Measurements from ENCODE around the gene TMC4. TPM values are rescaled to one million over a fixed set of nuclear protein-coding genes. Genes with fewer than 3 reads are reported as not detected.

TMC4 gene
- total RNA-seq, 1 donor from 2014 or later: 0.37 TPM

GRCh38 chr19:54138489-54139256, 34.3 kb downstream of the TMC4 start:
- peaks cover 32% of the 10 kb centered on the region for H3K4me1 Mint-ChIP-seq (ENCODE audit: low read depth)
- H3K4me3 Mint-ChIP-seq (ENCODE audit: low read depth): peak overlapping the region; percentile 95
- peak overlapping the region; percentile 92 for H3K27ac Mint-ChIP-seq
- intact Hi-C loops (cut with micrococcal nuclease): no loop called here
- no peak for DNase-seq (ENCODE audit: low spot score)
- peaks cover 41% of the 10 kb centered on the region for H3K36me3 Mint-ChIP-seq (ENCODE audit: low read depth)
- H3K9me3 Mint-ChIP-seq: no peaks in the 10 kb centered on the region
- no peaks in the 10 kb centered on the region for H3K27me3 Mint-ChIP-seq (ENCODE audit: low read depth)

DNA sequence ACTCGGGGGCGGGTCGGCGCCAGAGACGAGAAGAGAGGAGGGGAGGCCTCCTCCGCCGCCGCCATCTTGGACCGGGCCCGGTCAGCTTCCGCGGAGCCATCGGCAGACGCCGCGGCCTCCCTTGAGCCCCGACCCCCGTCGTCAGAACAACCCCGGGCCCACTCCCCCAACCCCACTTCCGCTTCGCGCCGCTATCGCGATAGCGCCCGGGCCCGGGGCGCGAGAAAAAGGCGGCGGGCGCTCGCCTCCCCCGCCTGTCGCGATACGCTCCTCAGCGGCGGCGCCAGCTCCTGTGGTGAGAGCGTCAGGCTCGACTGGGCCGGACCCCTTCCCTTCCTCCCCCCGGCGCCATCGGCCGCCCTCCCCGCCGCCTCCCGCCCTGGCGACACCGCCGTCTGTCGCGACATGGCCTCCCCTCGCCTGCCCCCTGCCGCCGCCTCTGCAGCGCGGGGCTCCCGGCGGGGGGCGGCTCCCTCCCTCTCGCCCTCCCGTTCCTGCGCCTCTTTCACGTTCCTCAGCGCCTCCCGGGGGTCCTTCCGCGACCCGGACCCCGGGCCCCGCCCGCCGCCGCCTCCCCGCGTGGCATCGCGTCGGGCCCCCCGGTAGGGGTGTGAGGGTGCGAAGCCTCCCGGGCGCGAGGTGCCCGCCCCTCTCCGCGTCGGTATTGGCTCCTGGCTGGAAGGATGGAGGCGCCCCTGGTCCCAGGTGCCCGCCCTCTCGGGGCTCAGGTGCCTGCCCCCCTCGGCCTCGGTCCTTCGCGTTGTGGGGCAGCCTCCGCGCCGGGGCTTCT, 35.1 kb downstream of the TMC4 start, which contains the start of gene CNOT3:
CNOT3 (plus strand) TSS at position 64 of the 790 bp plus-strand sequence. CDS start 5,217 bp downstream, outside the sequence.
- Mint-ChIP-seq H3K27ac (peak within 1 kb of the TSS; percentile 92), H3K9me3 (no peaks in the 10 kb centered on the region), H3K4me3 (ENCODE audit: low read depth) (peak within 1 kb of the TSS; percentile 95), H3K27me3 (ENCODE audit: low read depth) (no peaks in the 10 kb centered on the region), H3K36me3 (ENCODE audit: low read depth) (peaks cover 34% of the 10 kb centered on the region), H3K4me1 (ENCODE audit: low read depth) (peaks cover 32% of the 10 kb centered on the region)
- no peak for DNase-seq (ENCODE audit: low spot score)
- intact Hi-C loops (cut with micrococcal nuclease): loop anchor here (1.0 kb wide), 5 partner anchors 21 to 240 kb away; partner anchors contain the start of genes LENG1, NDUFA3, PRPF31 and TFPT

DNA sequence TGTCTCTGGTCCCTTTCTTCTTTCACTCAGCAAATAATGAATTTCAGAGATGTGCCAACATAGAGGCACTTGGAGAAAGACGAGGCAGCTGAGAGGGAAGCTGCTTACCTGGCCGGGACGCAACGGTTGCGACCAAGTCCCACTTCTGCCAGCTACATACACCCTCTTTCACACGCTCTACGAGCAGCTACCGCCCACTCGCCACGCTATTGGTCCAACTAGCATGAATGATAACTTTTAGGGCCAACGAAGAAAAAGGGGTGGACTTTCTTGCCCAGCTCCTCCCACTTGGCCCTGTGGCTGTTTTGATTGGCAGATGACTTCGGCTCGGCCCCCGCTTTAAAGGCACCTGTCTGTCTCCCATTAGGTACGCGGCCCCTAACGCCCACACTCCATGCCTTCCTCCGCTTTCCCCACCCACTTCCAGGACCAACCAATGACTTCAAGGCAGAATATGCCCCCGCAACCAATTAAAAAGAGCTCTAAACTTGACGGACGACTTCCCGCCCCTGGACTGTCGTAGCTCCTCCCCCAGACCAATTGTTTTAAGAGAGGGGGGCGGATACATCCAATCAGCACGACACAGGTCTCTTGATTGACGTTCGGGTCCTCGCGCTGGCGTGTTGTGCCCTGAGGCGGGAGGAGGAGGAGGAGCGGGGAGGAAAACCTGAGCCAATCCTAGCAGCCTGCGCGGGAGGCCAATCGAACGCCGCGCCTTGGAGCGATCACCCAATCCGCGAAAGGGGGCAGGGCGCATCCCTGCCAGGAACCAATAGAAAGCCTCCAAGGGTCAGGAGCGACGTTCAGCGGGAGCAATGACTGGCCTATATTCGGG, 35.9 kb downstream of the TMC4 start:
- peaks cover 27% of the 10 kb centered on the region for H3K36me3 Mint-ChIP-seq (ENCODE audit: low read depth)
- peak; percentile 100 for DNase-seq (ENCODE audit: low spot score)
- H3K27me3 Mint-ChIP-seq (ENCODE audit: low read depth): no peaks in the 10 kb centered on the region
- peaks cover 31% of the 10 kb centered on the region for H3K4me1 Mint-ChIP-seq (ENCODE audit: low read depth)
- peak overlapping the region; percentile 86 for H3K4me3 Mint-ChIP-seq (ENCODE audit: low read depth)
- intact Hi-C loops (cut with micrococcal nuclease): loop anchor here (1.0 kb wide), 5 partner anchors 22 to 241 kb away; partner anchors contain the start of genes LENG1, NDUFA3, PRPF31 and TFPT
- peak overlapping the region; percentile 74 for H3K27ac Mint-ChIP-seq
- no peaks in the 10 kb centered on the region for H3K9me3 Mint-ChIP-seq

- H3K27ac Mint-ChIP-seq: peak overlapping the region; percentile 74
- H3K4me3 Mint-ChIP-seq (ENCODE audit: low read depth): peak overlapping the region; percentile 86
- H3K4me1 Mint-ChIP-seq (ENCODE audit: low read depth): peaks cover 29% of the 10 kb centered on the region
- intact Hi-C loops (cut with micrococcal nuclease): no loop called here
- H3K27me3 Mint-ChIP-seq (ENCODE audit: low read depth): no peaks in the 10 kb centered on the region
- DNase-seq (ENCODE audit: low spot score): no peak
- H3K36me3 Mint-ChIP-seq (ENCODE audit: low read depth): peaks cover 28% of the 10 kb centered on the region
- H3K9me3 Mint-ChIP-seq: no peaks in the 10 kb centered on the region
Measured at GRCh38 chr19:54136086-54136863, 36.7 kb downstream of the TMC4 start.

DNA sequence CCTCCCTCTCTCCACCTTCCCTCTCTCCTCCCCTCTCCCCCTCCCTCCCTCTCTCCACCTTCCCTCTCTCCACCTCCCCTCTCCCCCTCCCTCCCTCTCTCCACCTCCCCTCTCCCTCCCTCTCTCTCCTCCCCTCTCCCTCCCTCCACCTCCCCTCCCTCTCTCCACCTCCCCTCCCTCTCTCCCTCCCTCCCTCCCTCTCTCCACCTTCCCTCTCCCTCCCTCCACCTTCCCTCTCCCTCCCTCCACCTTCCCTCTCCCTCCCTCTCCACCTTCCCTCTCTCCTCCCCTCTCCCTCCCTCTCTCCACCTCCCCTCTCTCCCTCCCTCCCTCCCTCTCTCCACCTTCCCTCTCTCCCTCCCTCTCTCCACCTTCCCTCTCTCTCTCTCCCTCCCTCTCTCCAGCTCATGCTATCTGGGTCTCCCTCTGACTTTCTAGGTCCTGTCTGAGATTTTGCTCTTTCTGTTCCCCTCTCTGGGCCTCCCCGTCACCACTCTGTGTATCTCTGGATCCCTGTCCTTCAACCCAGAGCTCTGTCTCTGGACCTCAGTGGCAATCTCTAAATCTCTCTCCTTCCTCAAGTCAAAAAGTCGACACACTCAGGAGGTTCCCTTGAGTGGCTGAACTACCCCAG, 38.9 kb downstream of the TMC4 start:
- H3K27ac Mint-ChIP-seq: peak overlapping the region; percentile 11
- peaks cover 22% of the 10 kb centered on the region for H3K36me3 Mint-ChIP-seq (ENCODE audit: low read depth)
- DNase-seq (ENCODE audit: low spot score): no peak
- no peaks in the 10 kb centered on the region for H3K9me3 Mint-ChIP-seq
- no peak overlapping the region for H3K4me3 Mint-ChIP-seq (ENCODE audit: low read depth)
- H3K27me3 Mint-ChIP-seq (ENCODE audit: low read depth): no peaks in the 10 kb centered on the region
- intact Hi-C loops (cut with micrococcal nuclease): no loop called here
- peaks cover 20% of the 10 kb centered on the region for H3K4me1 Mint-ChIP-seq (ENCODE audit: low read depth)

DNA sequence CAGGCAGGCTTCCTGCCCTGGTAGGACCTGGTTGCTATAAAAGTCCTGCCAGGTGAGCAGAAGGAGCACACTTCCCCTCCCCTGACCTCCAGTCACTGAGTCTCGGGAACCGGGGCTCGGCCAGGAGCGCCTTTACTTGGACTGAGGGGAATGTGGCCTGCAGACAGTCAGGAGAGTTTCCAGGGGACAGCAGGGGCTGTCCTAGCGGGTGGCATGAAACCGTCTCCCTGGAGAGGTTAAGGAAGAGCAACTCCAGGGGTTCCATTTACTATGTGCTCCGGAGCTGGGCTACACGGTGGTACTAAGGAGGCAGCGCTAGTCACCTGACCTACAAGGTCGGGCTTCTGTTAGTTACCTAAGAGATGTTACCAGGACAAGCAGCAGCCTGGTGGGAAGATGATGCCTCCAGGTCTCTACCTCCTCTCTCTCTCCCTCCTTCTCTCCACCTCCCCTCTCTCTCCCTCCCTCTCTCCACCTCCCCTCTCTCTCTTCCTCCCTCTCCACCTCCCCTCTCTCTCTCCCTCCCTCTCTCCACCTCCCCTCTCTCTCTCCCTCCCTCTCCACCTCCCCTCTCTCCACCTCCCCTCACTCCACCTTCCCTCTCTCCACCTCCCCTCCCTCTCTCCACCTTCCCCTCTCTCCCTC, 39.5 kb downstream of the TMC4 start:
- intact Hi-C loops (cut with micrococcal nuclease): no loop called here
- Mint-ChIP-seq H3K27me3 (ENCODE audit: low read depth) (no peaks in the 10 kb centered on the region), H3K27ac (no peak overlapping the region), H3K4me3 (ENCODE audit: low read depth) (no peak overlapping the region), H3K36me3 (ENCODE audit: low read depth) (peaks cover 19% of the 10 kb centered on the region), H3K4me1 (ENCODE audit: low read depth) (peaks cover 15% of the 10 kb centered on the region), H3K9me3 (no peaks in the 10 kb centered on the region)
- no peak for DNase-seq (ENCODE audit: low spot score)

DNA sequence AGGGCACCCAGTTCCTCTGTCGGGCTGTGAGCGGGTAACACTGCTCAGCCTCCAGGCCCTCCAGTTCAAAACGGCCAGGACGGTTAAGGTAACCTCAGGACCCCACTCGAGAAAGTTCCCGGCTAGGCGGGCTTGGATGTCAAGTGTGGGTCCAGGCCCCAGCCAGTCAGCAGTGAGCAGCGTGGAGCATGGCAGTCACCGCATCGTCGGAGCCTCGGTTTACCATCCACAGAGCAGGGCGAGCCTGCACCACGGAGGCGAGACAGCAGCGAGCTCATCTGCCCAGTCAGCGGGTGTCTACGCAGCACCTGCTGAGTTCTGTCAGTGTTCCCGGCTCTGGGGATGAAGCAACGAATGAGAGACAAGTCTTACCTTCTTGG, 43.4 kb downstream of the TMC4 start:
- DNase-seq (ENCODE audit: low spot score): no peak
- peaks cover 39% of the 10 kb centered on the region for H3K36me3 Mint-ChIP-seq (ENCODE audit: low read depth)
- no peaks in the 10 kb centered on the region for H3K27me3 Mint-ChIP-seq (ENCODE audit: low read depth)
- H3K4me3 Mint-ChIP-seq (ENCODE audit: low read depth): no peak overlapping the region
- H3K9me3 Mint-ChIP-seq: no peaks in the 10 kb centered on the region
- intact Hi-C loops (cut with micrococcal nuclease): no loop called here
- no peak overlapping the region for H3K27ac Mint-ChIP-seq
- H3K4me1 Mint-ChIP-seq (ENCODE audit: low read depth): peaks cover 5% of the 10 kb centered on the region

- no peak for DNase-seq (ENCODE audit: low spot score)
- Mint-ChIP-seq H3K27me3 (ENCODE audit: low read depth) (no peaks in the 10 kb centered on the region), H3K9me3 (no peaks in the 10 kb centered on the region), H3K4me1 (ENCODE audit: low read depth) (no peaks in the 10 kb centered on the region), H3K36me3 (ENCODE audit: low read depth) (peaks cover 40% of the 10 kb centered on the region), H3K4me3 (ENCODE audit: low read depth) (no peak overlapping the region), H3K27ac (no peak overlapping the region)
- intact Hi-C loops (cut with micrococcal nuclease): no loop called here
Measured at GRCh38 chr19:54128796-54129616, 44.0 kb downstream of the TMC4 start.

- peaks cover 44% of the 10 kb centered on the region for H3K36me3 Mint-ChIP-seq (ENCODE audit: low read depth)
- no peaks in the 10 kb centered on the region for H3K27me3 Mint-ChIP-seq (ENCODE audit: low read depth)
- no peak for DNase-seq (ENCODE audit: low spot score)
- no peak overlapping the region for H3K27ac Mint-ChIP-seq
- intact Hi-C loops (cut with micrococcal nuclease): no loop called here
- no peaks in the 10 kb centered on the region for H3K9me3 Mint-ChIP-seq
- H3K4me3 Mint-ChIP-seq (ENCODE audit: low read depth): no peak overlapping the region
- H3K4me1 Mint-ChIP-seq (ENCODE audit: low read depth): no peaks in the 10 kb centered on the region
Measured at GRCh38 chr19:54128441-54128725, 44.6 kb downstream of the TMC4 start.

- no peak for DNase-seq (ENCODE audit: low spot score)
- intact Hi-C loops (cut with micrococcal nuclease): no loop called here
- no peak overlapping the region for H3K27ac Mint-ChIP-seq
- H3K4me3 Mint-ChIP-seq (ENCODE audit: low read depth): no peak overlapping the region
- H3K9me3 Mint-ChIP-seq: no peaks in the 10 kb centered on the region
- peaks cover 49% of the 10 kb centered on the region for H3K36me3 Mint-ChIP-seq (ENCODE audit: low read depth)
- H3K4me1 Mint-ChIP-seq (ENCODE audit: low read depth): no peaks in the 10 kb centered on the region
- H3K27me3 Mint-ChIP-seq (ENCODE audit: low read depth): no peaks in the 10 kb centered on the region
Measured at GRCh38 chr19:54127688-54128440, 45.1 kb downstream of the TMC4 start.
